ENCODE results near the gene DST.

DST gene

GRCh38 chr6:56659721-56660380 is 17.2 kb upstream of the DST start:
- Histone ChIP-seq H2BK5ac (ENCODE audit: low read length) (no peak overlapping the region), H2AFZ (ENCODE audit: low read length) (no peak overlapping the region), H3K27ac (replicated peaks; ENCODE audit: low read length) (no peak overlapping the region), H3K4me1 (ENCODE audit: control insufficient read depth in 2 of 2, insufficient read depth in 1 of 2, low read depth in 1 of 2, low read length in 2 of 2) (peaks cover 7 to 15% of the 10 kb centered on the region in 2 donors), H3K23ac (ENCODE audit: low read depth, low read length, poor library complexity) (no peak overlapping the region), H3K4me2 (ENCODE audit: insufficient read depth, low read length, poor library complexity, severe bottlenecking) (no peak overlapping the region), H3K9me3 (replicated peaks in 1 of 2; ENCODE audit: control insufficient read depth in 2 of 2, insufficient read depth in 1 of 2, low read depth in 1 of 2, low read length in 2 of 2) (no peaks in the 10 kb centered on the region), H2BK120ac (ENCODE audit: low read depth, low read length) (no peak overlapping the region), H2BK12ac (ENCODE audit: low read length) (no peak overlapping the region), H3K18ac (ENCODE audit: low read length) (no peak overlapping the region), H2AK5ac (ENCODE audit: low read depth, low read length) (no peak overlapping the region), H3K36me3 (replicated peaks in 1 of 2; ENCODE audit: control insufficient read depth in 2 of 2, insufficient read depth in 2 of 2, low read length in 2 of 2) (no peaks in the 10 kb centered on the region), H4K8ac (ENCODE audit: low read depth, low read length) (no peak overlapping the region), H3K9ac (ENCODE audit: low read depth, low read length, poor library complexity) (no peak overlapping the region), H4K91ac (ENCODE audit: low read depth, low read length, poor library complexity) (no peak overlapping the region), H3K14ac (ENCODE audit: low read length) (no peak overlapping the region), H2BK15ac (ENCODE audit: low read length) (no peak overlapping the region), H3K4ac (ENCODE audit: low read length) (no peak overlapping the region), H3K27me3 (ENCODE audit: control insufficient read depth in 3 of 3, insufficient read depth in 3 of 3, low read depth in 1 of 3, low read length in 3 of 3) (no peaks in the 10 kb centered on the region), H3K4me3 (ENCODE audit: low read length in 2 of 2) (no peak overlapping the region), H3K79me1 (ENCODE audit: low read depth, low read length) (no peaks in the 10 kb centered on the region)
- no CpG with 5 or more reads among the region's 2 CpGs for WGBS, 2 donors (ENCODE audit: extremely low coverage in 2 of 2, insufficient read length in 2 of 2, insufficient replicate concordance in 1 of 2)
- no peak for DNase-seq (ENCODE audit: low spot score)

GRCh38 chr6:56658326-56658725 is 15.6 kb upstream of the DST start:
- H2AFZ ChIP-seq (ENCODE audit: low read length), result no peak overlapping the region
- no peak overlapping the region for H3K23ac ChIP-seq (ENCODE audit: low read depth, low read length, poor library complexity)
- H2BK120ac ChIP-seq (ENCODE audit: low read depth, low read length), result no peak overlapping the region
- H3K27me3 ChIP-seq (ENCODE audit: control insufficient read depth in 3 of 3, insufficient read depth in 3 of 3, low read depth in 1 of 3, low read length in 3 of 3), result no peaks in the 10 kb centered on the region
- H3K4ac ChIP-seq (ENCODE audit: low read length), result no peak overlapping the region
- no peak overlapping the region for H3K18ac ChIP-seq (ENCODE audit: low read length)
- H3K4me3 ChIP-seq (ENCODE audit: low read length in 2 of 2), result no peak overlapping the region
- no peak overlapping the region for H3K27ac ChIP-seq (replicated peaks; ENCODE audit: low read length)
- no peak overlapping the region for H2BK12ac ChIP-seq (ENCODE audit: low read length)
- H4K91ac ChIP-seq (ENCODE audit: low read depth, low read length, poor library complexity), result no peak overlapping the region
- H2AK5ac ChIP-seq (ENCODE audit: low read depth, low read length), result no peak overlapping the region
- H3K9ac ChIP-seq (ENCODE audit: low read depth, low read length, poor library complexity), result no peak overlapping the region
- no peak overlapping the region for H2BK5ac ChIP-seq (ENCODE audit: low read length)
- no peaks in the 10 kb centered on the region for H3K36me3 ChIP-seq (replicated peaks in 1 of 2; ENCODE audit: control insufficient read depth in 2 of 2, insufficient read depth in 2 of 2, low read length in 2 of 2)
- DNase-seq (ENCODE audit: low spot score), result no peak
- no peak overlapping the region for H3K14ac ChIP-seq (ENCODE audit: low read length)
- no peaks in the 10 kb centered on the region for H3K9me3 ChIP-seq (replicated peaks in 1 of 2; ENCODE audit: control insufficient read depth in 2 of 2, insufficient read depth in 1 of 2, low read depth in 1 of 2, low read length in 2 of 2)
- peaks cover 7 to 15% of the 10 kb centered on the region in 2 donors for H3K4me1 ChIP-seq (ENCODE audit: control insufficient read depth in 2 of 2, insufficient read depth in 1 of 2, low read depth in 1 of 2, low read length in 2 of 2)
- H3K4me2 ChIP-seq (ENCODE audit: insufficient read depth, low read length, poor library complexity, severe bottlenecking), result no peak overlapping the region
- no peak overlapping the region for H2BK15ac ChIP-seq (ENCODE audit: low read length)
- H4K8ac ChIP-seq (ENCODE audit: low read depth, low read length), result no peak overlapping the region
- no peaks in the 10 kb centered on the region for H3K79me1 ChIP-seq (ENCODE audit: low read depth, low read length)
- WGBS, 2 donors (ENCODE audit: extremely low coverage in 2 of 2, insufficient read length in 2 of 2, insufficient replicate concordance in 1 of 2), result no CpG with 5 or more reads among the region's 5 CpGs

GRCh38 chr6:56657354-56657753 is 14.7 kb upstream of the DST start:
- Histone ChIP-seq H3K14ac (ENCODE audit: low read length) (no peak overlapping the region), H3K18ac (ENCODE audit: low read length) (no peak overlapping the region), H3K36me3 (replicated peaks in 1 of 2; ENCODE audit: control insufficient read depth in 2 of 2, insufficient read depth in 2 of 2, low read length in 2 of 2) (no peaks in the 10 kb centered on the region), H3K9me3 (replicated peaks in 1 of 2; ENCODE audit: control insufficient read depth in 2 of 2, insufficient read depth in 1 of 2, low read depth in 1 of 2, low read length in 2 of 2) (no peaks in the 10 kb centered on the region), H3K27me3 (ENCODE audit: control insufficient read depth in 3 of 3, insufficient read depth in 3 of 3, low read depth in 1 of 3, low read length in 3 of 3) (no peaks in the 10 kb centered on the region), H2BK5ac (ENCODE audit: low read length) (no peak overlapping the region), H3K4me2 (ENCODE audit: insufficient read depth, low read length, poor library complexity, severe bottlenecking) (no peak overlapping the region), H2BK120ac (ENCODE audit: low read depth, low read length) (no peak overlapping the region), H3K4me3 (ENCODE audit: low read length in 2 of 2) (no peak overlapping the region), H2AK5ac (ENCODE audit: low read depth, low read length) (no peak overlapping the region), H3K23ac (ENCODE audit: low read depth, low read length, poor library complexity) (no peak overlapping the region), H3K4me1 (ENCODE audit: control insufficient read depth in 2 of 2, insufficient read depth in 1 of 2, low read depth in 1 of 2, low read length in 2 of 2) (peaks cover 5 to 18% of the 10 kb centered on the region in 2 donors), H3K9ac (ENCODE audit: low read depth, low read length, poor library complexity) (no peak overlapping the region), H2AFZ (ENCODE audit: low read length) (no peak overlapping the region), H4K91ac (ENCODE audit: low read depth, low read length, poor library complexity) (no peak overlapping the region), H3K27ac (replicated peaks; ENCODE audit: low read length) (no peak overlapping the region), H2BK12ac (ENCODE audit: low read length) (no peak overlapping the region), H2BK15ac (ENCODE audit: low read length) (no peak overlapping the region), H3K4ac (ENCODE audit: low read length) (no peak overlapping the region), H4K8ac (ENCODE audit: low read depth, low read length) (no peak overlapping the region), H3K79me1 (ENCODE audit: low read depth, low read length) (no peaks in the 10 kb centered on the region)
- WGBS, 2 donors (ENCODE audit: extremely low coverage in 2 of 2, insufficient read length in 2 of 2, insufficient replicate concordance in 1 of 2), result no CpG with 5 or more reads among the region's 3 CpGs
- DNase-seq (ENCODE audit: low spot score), result no peak

- Histone ChIP-seq H3K4me1 (ENCODE audit: control insufficient read depth in 2 of 2, insufficient read depth in 1 of 2, low read depth in 1 of 2, low read length in 2 of 2) (peaks cover 9 to 18% of the 10 kb centered on the region in 2 donors), H2BK5ac (ENCODE audit: low read length) (no peak overlapping the region), H3K9me3 (replicated peaks in 1 of 2; ENCODE audit: control insufficient read depth in 2 of 2, insufficient read depth in 1 of 2, low read depth in 1 of 2, low read length in 2 of 2) (no peaks in the 10 kb centered on the region), H3K4me3 (ENCODE audit: low read length in 2 of 2) (no peak overlapping the region), H2BK15ac (ENCODE audit: low read length) (no peak overlapping the region), H3K27me3 (ENCODE audit: control insufficient read depth in 3 of 3, insufficient read depth in 3 of 3, low read depth in 1 of 3, low read length in 3 of 3) (no peaks in the 10 kb centered on the region), H2BK12ac (ENCODE audit: low read length) (no peak overlapping the region), H3K27ac (replicated peaks; ENCODE audit: low read length) (no peak overlapping the region), H3K79me1 (ENCODE audit: low read depth, low read length) (no peaks in the 10 kb centered on the region), H3K4ac (ENCODE audit: low read length) (no peak overlapping the region), H4K8ac (ENCODE audit: low read depth, low read length) (no peak overlapping the region), H3K4me2 (ENCODE audit: insufficient read depth, low read length, poor library complexity, severe bottlenecking) (no peak overlapping the region), H3K36me3 (replicated peaks in 1 of 2; ENCODE audit: control insufficient read depth in 2 of 2, insufficient read depth in 2 of 2, low read length in 2 of 2) (no peaks in the 10 kb centered on the region), H3K23ac (ENCODE audit: low read depth, low read length, poor library complexity) (no peak overlapping the region), H2AFZ (ENCODE audit: low read length) (no peak overlapping the region), H3K9ac (ENCODE audit: low read depth, low read length, poor library complexity) (no peak overlapping the region), H2BK120ac (ENCODE audit: low read depth, low read length) (no peak overlapping the region), H2AK5ac (ENCODE audit: low read depth, low read length) (no peak overlapping the region), H3K14ac (ENCODE audit: low read length) (no peak overlapping the region), H3K18ac (ENCODE audit: low read length) (no peak overlapping the region), H4K91ac (ENCODE audit: low read depth, low read length, poor library complexity) (no peak overlapping the region)
- no peak for DNase-seq (ENCODE audit: low spot score)
Observed at GRCh38 chr6:56656466-56656865, 13.8 kb upstream of the DST start.

All from neuronal stem cell (in vitro differentiated cells).